ENCODE data around the gene CYP2F1.
"Not testable (repeated sequence)": the region's sequence is repeated elsewhere in the genome, so short reads cannot be mapped to it uniquely, and the experiment has no call there.

Gene CYP2F1

DNA sequence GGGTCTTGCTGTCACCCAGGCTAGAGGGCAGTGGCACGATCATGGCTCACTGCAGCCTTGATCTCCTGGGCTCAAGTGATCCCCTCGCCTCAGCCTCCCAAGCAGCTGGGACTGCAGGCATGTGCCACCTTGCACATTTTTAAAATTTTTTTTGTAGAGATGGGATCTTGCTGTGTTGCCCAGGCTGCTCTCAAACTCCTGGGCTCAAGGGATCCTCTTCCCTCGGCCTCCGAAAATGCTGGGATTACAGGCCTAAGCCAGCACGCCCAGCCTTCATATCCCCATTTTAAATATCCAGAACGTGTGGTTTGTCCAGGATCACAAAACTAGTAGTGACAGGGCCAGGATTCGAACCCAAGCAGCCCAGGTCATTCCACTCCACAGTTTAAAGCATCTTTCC, 13.1 kb downstream of the CYP2F1 start:
- not testable (repeated sequence) for DNase-seq

DNA sequence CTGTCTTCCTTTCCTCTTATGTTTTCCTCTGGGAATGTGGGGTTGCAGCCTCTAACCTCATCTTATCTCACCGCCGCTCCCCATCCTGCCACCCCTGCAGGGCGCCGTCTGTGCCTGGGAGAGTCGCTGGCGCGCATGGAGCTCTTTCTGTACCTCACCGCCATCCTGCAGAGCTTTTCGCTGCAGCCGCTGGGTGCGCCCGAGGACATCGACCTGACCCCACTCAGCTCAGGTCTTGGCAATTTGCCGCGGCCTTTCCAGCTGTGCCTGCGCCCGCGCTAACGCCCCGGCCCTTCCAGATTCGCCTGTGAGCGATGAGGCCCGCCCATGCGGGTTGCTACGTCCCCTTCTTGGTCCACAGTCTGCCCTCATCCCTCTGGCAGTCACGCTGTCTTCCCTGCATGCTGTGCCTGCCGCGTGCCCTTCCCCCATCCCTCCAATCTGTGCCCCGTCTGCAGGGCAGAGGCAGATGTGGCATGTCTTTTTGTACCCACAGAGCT, 13.6 kb downstream of the CYP2F1 start:
- peak; percentile 52 to 64 (median 60) for DNase-seq

DNA sequence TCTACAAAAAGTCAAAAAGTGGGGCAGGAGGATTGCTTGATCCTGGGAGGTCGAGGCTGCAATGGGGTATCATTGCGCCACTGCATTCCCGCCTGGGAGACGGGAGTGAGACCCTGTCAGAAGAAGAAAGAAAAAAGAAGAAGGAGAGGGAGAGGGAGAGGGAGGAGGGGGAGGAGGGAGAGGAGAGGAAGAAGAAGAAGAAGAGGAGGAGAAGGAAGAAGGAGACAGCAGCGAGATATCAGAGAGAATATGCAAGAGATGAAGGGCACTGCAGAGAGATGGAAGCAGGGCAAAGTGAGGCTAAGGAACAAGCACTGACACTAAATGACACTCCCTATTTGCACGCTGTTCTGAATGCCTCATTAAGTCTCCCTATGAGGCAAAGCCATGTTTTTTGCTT, 14.5 kb downstream of the CYP2F1 start:
- no peak for DNase-seq

DNA sequence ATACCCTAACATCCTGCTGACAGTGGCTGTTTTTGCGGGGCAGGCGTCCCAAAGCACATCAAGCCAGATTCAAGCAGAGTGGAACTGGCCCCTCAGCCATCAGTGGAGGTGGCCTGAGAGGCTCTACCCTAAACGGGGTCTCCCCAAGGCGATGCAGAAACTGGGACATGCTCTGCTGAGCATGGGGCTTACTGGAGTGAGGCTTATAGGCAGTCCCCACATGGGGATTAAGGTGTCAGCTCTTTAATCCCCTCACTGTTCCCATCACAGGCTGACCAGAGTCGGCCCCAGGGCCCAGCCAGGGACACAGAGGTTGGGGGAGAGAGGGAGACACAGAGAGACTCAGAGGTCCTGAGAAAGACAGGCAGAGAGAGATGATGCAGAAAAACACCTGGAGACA, 17.0 kb downstream of the CYP2F1 start:
- DNase-seq = no peak

DNA sequence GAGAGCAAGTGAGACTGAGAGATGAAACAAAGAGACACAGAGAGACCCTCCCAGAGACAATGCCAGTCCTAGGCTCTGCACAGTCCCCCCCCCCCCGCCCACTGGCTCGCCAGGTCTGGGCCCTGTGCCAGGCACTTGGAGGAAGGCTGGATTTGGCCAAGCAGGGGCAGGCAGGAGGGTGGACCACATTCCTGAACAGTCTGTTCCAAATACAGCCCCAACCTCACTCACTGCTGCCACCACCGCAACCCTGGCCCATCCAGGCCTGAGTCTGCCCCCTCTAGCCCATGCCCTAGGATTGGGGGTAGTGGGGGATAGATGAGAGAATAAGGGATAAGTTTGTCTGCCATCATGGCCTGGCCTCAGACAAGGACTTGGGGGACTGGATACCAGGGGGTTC, 19.0 kb downstream of the CYP2F1 start:
- no peak for DNase-seq

DNA sequence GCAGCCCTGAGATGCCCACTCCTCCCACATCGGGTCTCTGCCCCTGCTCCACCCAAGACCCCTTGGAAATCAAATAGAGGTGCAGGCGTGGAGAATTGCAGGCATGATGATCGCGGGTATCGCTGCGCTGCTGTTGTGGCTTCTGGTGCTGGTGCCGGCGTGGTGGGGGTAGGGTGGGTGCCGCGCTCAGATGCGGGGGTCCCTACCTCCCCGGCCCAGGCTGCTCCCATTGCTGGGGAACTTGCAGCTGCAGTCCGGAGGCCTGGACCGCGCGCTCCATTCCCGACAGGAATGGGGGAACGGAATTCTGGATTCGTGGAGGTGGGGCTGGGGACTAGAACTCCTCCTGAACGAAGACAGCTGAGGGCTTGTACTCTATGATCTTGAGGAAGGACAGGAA, 20.4 kb downstream of the CYP2F1 start:
- DNase-seq = no peak

DNA sequence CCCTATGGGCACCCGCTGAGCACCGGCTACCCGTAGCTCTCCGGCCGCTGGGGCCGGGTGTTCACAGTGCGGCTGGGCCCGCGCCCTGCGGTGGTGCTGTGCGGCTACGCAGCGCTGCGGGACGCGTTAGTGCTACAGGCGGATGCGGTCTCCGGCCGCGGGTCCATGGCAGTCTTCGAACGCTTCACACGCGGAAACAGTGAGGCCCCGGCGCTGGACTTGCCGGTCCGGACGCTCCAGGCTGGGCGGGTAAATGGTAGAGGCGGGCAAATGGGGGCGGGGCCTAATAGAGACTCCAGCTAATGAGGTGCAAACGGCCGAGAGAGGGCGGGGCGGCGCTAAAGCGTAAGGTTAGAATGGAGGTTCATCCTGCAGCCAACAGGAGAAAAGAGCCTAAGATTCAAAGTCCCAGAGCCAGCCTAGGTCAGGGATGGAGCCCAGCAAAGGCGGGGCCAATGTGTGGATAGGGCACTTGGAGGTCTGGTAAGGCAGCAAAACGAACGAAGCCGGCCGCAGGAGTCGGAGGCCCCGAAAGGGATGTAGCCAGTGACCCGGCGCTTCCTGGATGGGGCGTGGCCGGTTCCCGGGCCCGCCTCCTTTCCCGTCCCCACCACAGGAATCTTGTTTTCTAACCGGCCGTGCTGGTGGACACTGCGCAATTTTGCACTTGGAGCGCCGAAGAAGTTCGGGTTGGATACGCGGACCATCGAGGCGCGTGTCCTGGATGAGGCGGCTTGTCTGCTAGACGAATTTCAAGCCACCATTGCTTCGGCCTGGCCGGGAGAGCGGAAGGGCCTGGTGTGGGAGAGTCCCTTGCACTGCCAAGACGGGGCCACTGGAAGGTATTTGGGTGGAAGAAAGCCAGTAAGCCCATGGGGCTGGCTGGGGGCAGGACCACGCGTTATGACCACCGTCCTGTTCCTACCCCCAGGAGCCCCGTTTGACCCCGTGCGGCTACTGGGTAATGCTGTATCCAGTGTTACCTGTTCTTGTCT, 21.5 kb downstream of the CYP2F1 start:
- DNase-seq = peak in 3 of 5 donors; percentile 33 to 54 (median 37)

DNA sequence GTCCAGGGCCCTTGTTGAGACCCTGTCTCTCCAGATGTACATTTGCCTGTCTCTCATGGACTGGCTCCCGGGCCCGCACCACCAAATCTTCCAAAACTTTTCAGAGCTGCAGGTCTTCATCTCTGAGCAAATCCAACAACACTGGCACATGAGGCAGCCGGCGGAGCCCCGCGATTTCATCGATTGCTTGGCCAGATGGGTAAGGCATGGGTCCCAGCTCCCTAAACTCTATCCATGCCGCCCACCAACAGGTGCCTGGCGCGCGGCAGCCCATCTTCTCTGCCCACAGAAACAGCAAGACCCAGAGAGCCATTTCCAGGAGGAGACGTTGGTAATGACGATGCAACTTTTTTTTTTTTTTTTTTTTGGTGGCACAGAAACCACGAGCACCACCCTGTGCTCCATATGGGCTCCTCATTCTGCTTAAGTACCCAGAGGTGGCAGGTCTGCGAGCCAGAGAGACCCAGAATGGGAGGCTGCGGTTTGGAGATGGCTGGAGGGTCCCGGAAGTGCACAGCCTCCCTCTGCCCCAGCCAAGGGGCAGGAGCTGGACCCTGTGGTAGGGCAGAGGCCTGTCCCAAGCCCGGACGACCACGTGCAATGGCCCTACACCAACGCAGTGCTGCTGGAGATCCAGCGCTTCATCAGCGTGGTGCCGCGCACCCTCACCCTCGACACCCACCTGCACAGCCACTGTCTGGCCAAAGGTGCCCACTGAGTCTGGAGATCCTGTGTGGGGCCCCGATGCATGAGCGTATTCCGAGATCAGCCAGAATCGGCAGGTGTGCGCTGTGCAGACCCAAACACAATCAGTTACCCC, 22.6 kb downstream of the CYP2F1 start:
- DNase-seq = no peak

DNA sequence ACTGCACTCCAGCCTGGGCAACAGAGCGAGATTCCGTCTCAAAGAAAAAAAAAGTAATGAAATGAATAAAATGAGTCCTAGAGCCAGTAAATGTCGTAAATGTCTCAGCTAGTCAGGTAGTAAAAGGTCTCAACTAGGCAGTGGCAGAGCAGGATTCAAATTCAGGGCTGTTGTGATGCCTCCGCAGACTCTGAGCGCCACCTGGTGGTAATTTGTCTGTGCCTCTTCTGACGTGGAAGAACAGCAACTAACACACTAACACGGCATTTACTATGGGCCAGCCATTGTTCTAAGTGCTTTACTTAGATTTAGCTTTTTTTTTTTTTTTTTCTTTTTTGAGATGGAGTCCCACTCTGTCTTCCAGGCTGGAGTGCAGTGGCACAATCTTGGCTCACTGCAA, 30.2 kb downstream of the CYP2F1 start:
- peak; percentile 67 to 88 (median 79) for DNase-seq

DNA sequence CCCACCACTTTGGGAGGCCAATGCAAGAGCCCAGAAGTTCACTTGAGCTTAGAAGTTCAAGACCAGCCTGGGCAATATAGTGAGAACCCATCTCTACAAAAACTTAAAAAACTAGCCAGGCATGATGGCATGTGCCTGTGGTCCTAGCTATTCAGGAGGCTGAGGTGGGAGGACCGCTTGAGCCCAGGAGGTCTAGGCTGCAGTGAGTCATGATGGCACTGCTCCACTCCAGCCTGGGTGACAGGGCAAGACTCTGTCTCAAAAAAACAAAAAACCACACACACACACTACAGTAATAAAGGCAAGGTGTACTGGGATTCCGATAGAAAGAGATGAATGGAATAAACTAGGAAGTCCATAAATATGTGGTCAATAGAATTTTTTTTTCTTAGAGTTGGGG, 35.6 kb downstream of the CYP2F1 start:
- no peak for DNase-seq

DNA sequence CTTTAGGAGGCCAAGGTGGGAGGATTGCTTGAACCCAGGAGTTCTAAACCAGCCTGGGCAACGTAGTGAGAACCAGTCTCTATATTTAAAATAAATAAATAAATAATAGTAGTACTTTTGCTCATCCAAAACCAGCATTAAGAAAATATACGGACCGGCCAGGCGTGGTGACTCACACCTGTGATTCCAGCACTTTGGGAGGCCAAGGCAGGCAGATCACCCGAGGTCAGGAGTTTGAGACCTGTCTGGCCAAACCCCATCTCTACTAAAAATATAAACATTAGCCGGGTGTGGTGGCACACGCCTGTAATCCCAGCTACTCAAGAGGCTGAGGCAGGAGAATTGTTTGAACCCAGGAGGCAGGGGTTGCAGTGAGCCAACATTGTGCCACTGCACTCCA, 36.8 kb downstream of the CYP2F1 start:
- DNase-seq = not testable (repeated sequence)

DNA sequence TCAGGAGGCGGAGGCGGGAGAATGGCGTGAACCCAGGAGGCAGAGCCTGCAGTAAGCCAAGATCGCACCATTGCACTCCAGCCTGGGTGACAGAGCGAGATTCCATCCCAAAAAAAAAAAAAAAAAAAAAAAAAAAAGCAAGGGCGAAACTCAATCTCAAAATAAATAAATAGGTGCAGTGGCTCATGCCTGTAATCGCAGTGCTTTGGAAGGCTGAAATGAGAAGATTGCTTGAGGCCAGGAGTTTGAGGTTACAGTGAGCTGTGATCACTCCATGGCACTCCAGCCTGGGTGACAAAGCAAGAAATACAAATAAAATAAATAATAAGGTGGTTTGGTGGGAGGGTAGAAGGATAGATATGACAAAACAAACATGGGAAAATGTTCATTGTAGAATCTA, 39.8 kb downstream of the CYP2F1 start:
- DNase-seq = no peak

DNA sequence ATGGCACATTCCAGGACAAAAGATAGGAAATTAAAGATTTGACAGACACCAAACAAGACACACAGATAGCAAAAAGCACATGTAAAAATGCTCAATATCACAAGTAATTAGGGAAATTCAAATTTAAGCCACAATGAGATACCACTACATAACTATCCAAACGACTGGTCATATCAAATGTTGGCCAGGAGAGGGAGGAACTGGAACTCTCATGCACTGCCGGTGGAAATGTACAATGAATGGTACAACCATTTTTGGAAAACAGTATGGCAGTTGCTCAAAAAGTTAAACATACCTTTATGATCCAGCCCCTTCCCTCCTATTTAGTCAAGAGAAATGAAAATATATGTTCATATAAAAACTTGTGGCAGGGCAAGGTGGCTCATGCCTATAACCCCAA, 42.0 kb downstream of the CYP2F1 start:
- no peak for DNase-seq

DNA sequence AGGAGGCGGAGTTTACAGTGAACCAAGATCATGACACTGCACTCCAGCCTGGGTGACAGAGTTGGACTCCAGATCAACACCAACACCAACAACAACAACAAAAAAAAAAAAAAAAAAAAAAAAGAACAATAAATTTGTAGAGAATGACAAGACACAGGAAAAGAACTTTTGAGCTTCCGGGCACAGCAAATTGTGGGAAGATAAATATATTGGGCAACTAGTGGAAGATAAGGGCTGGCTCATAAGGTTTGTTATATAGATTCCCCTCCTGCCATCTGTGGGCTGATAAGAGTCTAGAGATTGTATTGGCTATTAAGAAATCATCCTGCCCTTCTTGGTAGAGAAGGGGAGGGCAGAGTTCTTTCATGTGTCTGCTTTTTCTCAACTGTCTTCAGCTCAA, 45.6 kb downstream of the CYP2F1 start:
- DNase-seq = no peak

DNA sequence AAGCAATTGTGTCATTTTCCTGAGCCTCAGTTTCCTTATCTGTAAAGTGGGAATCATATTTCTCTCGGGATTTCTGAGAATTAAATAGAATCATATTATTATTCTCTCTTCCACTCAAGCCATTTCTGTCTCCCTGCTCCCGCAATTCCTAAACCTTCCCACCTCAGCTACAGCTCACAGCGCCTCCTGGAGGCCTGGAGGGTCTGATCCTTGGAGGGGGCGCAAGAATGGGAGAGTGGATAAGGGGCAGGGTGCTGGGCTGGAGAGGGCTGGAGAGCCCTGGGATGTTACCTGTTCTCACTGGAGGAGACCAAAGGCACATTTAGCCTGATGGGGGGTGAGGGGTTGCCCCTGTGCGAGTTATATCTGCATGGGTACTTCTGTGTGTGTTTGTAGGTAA, 47.7 kb downstream of the CYP2F1 start:
- no peak for DNase-seq

DNA sequence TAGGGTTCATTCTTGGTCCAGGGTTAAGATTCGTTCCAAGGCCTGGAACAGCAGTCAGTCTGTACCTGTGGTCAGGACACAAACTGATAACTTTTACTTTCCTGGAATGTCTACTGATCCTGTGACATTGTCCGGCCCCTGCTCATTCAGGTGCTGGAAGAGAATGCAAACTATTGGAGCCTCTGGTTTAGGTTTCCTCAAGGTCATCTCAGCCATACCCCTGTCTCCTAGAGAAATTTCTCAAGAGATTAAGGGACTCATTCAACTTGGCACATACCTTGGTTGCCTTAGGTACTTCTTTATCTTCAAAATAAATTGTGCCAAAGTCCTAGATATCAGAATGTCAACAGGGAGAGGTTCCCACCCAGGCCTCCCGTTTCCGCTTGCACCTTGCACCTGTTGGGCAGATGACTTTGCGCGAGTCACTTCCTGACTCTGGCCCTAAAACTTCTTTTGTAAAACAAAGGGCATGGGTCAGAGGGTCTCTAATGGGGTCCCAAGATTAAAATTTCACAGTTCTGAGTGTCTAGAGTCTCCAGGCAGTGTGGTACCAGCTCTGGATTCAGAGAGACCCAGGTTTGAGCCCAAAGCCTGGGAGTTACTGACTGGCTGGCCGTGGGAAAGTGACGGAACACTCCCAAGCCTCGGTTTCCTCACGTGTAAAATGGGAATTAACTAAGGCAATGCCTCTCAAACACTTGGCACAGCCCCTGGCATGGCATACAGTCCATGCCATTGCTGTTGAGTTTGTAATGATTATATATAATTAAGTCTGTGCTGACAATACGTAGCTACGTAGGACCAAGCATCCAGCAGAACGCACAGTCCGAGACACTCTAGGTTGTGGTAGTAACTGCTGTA, 52.9 kb downstream of the CYP2F1 start:
- DNase-seq = no peak

DNA sequence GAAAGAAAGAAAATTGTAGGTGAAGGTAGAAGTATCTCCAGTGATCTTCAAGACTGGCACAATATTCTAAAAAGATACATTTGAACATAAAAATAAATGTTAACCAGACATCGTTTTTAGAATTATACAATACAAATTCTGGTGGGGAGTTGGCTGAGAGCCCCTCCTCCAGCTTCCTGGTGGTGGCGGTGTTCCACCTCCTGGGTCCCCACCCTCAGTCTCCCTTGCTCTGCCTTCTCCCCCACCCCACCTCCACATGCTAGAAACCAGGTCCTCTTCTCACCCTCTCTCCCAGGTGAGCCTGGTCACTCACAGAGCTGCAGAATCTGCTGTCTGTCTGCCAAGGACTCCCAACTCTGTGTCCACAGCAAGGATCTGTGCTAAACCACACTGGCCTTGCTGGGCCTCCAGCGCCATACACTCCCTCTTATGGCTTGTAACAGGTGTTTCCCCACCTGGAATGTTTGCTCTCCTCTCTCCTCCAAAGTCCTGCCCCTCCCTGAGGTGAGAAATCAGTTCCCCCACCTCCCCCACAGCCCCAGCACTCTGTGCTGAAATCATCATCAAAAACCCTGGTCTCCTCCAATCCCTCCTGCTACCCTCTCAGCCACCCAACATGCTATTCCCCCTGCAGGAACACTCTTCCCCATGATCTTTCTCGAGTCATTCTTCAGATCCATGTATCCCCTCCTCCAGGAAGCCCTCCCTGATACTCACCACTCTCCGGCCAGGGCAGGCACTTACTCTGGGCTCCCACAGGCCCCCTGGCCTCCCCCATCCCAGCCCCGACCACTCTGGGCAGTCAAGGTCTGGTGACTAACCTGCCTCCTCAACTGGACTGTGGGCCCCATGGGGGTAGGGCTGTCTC, 58.3 kb downstream of the CYP2F1 start:
- DNase-seq = no peak

DNA sequence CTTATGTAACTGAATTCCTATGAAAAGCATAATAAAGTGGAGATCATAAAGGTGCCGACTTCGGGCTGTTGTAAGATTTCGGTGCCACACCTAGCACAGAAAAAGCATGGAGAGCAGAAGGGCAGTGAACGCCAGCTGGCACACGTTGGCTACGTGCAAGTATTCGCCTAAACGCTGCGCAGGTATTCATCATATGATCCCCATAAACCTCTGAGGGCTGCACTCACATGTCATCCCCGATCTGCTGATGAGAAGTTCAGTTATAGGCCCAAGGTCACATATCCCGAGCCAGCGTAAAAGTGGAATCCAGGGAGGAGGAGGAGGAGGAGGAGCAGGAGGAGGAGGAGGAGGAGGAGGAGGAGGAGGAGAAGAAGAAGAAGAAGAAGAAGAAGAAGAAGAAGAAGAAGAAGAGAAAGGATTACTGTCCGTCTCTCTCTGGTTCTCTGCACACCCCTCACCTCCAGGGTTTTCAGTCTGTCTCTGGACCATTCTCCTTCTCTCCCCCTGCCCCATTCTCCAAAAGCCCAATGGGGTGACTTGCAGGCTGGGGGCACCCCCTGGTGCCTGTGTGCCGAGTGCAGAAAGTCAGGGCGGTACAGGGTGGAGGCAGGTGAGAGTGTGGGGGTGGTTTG, 60.2 kb downstream of the CYP2F1 start:
- DNase-seq = no peak

DNA sequence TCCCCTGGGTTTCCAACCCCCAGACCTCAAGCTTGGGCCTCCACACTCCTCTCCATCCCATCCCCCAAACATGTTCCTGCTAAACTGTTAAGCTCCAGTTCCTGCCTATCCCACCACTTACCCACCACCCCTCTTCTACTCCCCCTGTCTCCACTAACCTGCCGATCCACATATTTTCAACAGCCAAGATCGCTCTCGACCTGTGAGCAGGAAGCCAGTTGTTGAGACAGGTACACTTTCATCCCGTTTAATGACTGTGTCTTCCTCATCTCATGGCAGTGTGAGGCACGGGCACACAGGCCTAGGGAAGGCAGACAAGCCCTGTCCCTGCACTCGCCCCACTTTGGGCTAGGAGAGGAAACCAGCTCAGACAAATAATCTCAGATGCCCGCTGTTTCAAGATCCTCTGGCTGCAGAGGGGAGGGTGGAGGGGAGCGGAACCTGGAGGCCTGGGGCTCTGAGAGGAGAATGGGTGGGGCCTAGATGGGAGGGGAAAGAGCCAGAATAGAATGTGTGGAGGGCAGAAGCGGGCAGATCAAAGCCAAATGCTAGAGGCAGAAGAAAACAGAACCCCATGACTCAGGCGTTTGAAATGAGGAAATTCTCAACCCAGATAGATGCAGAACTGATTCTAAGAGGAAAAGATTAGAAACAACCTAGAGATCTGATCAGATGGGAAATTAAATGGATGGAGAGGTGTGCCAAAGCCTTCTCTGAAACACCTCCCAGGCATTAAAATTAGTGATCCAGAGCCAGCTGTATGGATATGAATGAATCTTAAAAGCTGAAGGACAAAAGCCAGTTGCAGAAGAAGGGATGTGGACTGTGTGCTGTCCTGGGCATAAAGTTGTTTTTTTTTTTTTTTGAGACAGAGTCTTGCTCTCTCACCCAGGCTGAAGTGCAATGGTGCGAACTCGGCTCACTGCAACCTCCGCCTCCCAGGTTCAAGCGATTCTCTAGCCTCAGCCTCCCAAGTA, 61.9 kb downstream of the CYP2F1 start:
- DNase-seq = no peak
